HepG2 (cell line): ENCODE measurements around the gene MOSPD2. TPM values are rescaled to one million over a fixed set of nuclear protein-coding genes. Genes with fewer than 3 reads are reported as not detected.

Experiments
- DMTF1 ChIP-seq: sonication (generic); formaldehyde crosslinking; IDR thresholded peaks from 2 replicates; pipeline ENCODE4 v1.4.0; 2020; ENCODE audit warnings: mild to moderate bottlenecking, missing genetic modification reagents
- EZH2 ChIP-seq: conservative IDR thresholded peaks from 2 replicates; pipeline ENCODE4 v1.6.1; 2012; ENCODE audit warnings: mild to moderate bottlenecking, low read depth, low read length, moderate library complexity
- GMEB1 ChIP-seq: sonication (generic); formaldehyde crosslinking; IDR thresholded peaks from 2 replicates; pipeline ENCODE4 v1.5.1; 2020; ENCODE audit warnings: missing genetic modification reagents, mild to moderate bottlenecking, borderline replicate concordance
- KLF16 ChIP-seq, 2 experiments: sonication (generic) in 1 of 2; formaldehyde crosslinking in 1 of 2; IDR thresholded peaks; 2 replicates each; pipeline versions ENCODE4 v1.6.1 to v1.8.0; 2016 to 2023; ENCODE audit warnings: missing genetic modification reagents in 2 of 2, missing compliant biosample characterization in 1 of 2
- MEIS2 ChIP-seq: sonication (generic); formaldehyde crosslinking; IDR thresholded peaks from 2 replicates; pipeline ENCODE4 v1.9.0; 2021; ENCODE audit warnings: mild to moderate bottlenecking, missing genetic modification reagents
- PHF20 ChIP-seq: sonication (generic); formaldehyde crosslinking; IDR thresholded peaks from 2 replicates; pipeline ENCODE4 v1.5.0; 2020; ENCODE audit warnings: mild to moderate bottlenecking, missing genetic modification reagents
- SETDB1 ChIP-seq: sonication (generic); formaldehyde crosslinking; IDR thresholded peaks from 2 replicates; pipeline ENCODE4 v1.5.1; 2020; ENCODE audit warnings: missing genetic modification reagents, mild to moderate bottlenecking, borderline replicate concordance
- TAF15 ChIP-seq: fragments of 200-400 bp; formaldehyde crosslinking; IDR thresholded peaks from one replicate; pipeline ENCODE4 v1.6.1; 2018; ENCODE audit warnings: mild to moderate bottlenecking, low read depth, low read length; ENCODE audit not compliant: poor library complexity, severe bottlenecking
- ZFP36 ChIP-seq: fragments of 150-350 bp; IDR thresholded peaks from 2 replicates; pipeline ENCODE4 v1.6.1; 2018; ENCODE audit warnings: borderline replicate concordance, low read length, low read depth; ENCODE audit not compliant: partially characterized antibody
- ZHX1 ChIP-seq: sonication (generic); formaldehyde crosslinking; IDR thresholded peaks from 2 replicates; pipeline ENCODE4 v1.8.1; 2022; ENCODE audit warnings: low read depth, mild to moderate bottlenecking, missing genetic modification reagents
- ZNF142 ChIP-seq: sonication (generic); formaldehyde crosslinking; IDR thresholded peaks from 2 replicates; pipeline ENCODE4 v1.4.0; 2020; ENCODE audit warnings: missing genetic modification reagents
- ZNF451 ChIP-seq: sonication (generic); formaldehyde crosslinking; IDR thresholded peaks from 2 replicates; pipeline ENCODE4 v1.5.0; 2020; ENCODE audit warnings: mild to moderate bottlenecking, missing genetic modification reagents
- ZNF547 ChIP-seq: sonication (generic); formaldehyde crosslinking; IDR thresholded peaks from 2 replicates; pipeline ENCODE4 v1.5.1; 2020; ENCODE audit warnings: mild to moderate bottlenecking, missing genetic modification reagents
- ZNF780A ChIP-seq: sonication (generic); formaldehyde crosslinking; IDR thresholded peaks from 2 replicates; pipeline ENCODE4 v1.8.0; 2022; ENCODE audit warnings: mild to moderate bottlenecking, missing genetic modification reagents, moderate library complexity
- polyA plus RNA-seq, 8 experiments: library from polyadenylated mRNA; depleted of rRNA in 3 of 8; stranded (reverse) in 7 of 8; unstranded in 1 of 8; fragments of >200 nt; fragmentation: Illumina TruSeq in 4 of 8; extraction: Trizol in 4 of 8; gene quantifications; 2 replicates each; pipeline versions ENCODE4 v1.2.1 to v1.2.3, GENCODE V29; 2011 to 2016; ENCODE audit warnings: low read depth in 4 of 8, missing spikeins in 1 of 8, mixed read lengths in 1 of 8; ENCODE audit not compliant: insufficient read depth in 1 of 8
- total RNA-seq, 5 experiments: library from RNA; depleted of rRNA; stranded (reverse); fragments of >200 nt; fragmentation: Illumina TruSeq; extraction: Trizol; gene quantifications; 2 replicates each; pipeline ENCODE4 v1.2.3, GENCODE V29; 2016; ENCODE audit warnings: low read depth in 1 of 5

Gene MOSPD2
- total and polyA plus RNA-seq, 2 of the 13 experiments (the other 11 are each of a cell fraction or from before 2014, with no cell fraction given): 4.8 to 7.0 TPM

- TF ChIP-seq TAF15 (no peak), ZHX1 (no peak), ZNF451 (CRISPR knock-in tag) (no peak), ZFP36 (no peak), ZNF780A (no peak), ZNF547 (CRISPR knock-in tag) (no peak), EZH2 (no peak), DMTF1 (CRISPR knock-in tag) (no peak), PHF20 (CRISPR knock-in tag) (peak; percentile 67), KLF16 (CRISPR knock-in tag; IDR thresholded peaks at IDR 0.05) (0 out of 4 replicates have a peak, but pooled peaks of 1 of the 2 experiments have one; percentile 45), GMEB1 (peak; percentile 71; the same call in 1 of the 2 replicates), MEIS2 (CRISPR knock-in tag) (no peak), SETDB1 (no peak), ZNF142 (no peak)
Measured at GRCh38 chrX:14872851-14873675, at the start of gene MOSPD2, which contains the start of gene FANCB (continued).
